GM18519 (cell line): Measurements from ENCODE around the gene KLF4.
A peak's percentile ranks its signal among the peaks of the same experiment; 100 is the strongest.
"Not testable (repeated sequence)": the region's sequence is repeated elsewhere in the genome, so short reads cannot be mapped to it uniquely, and the experiment has no call there.

Experiments
- ATAC-seq: cut with Tn5 transposase; IDR thresholded peaks from one replicate; pipeline ENCODE4 v1.9.1; 2021; ENCODE audit warnings: mild to moderate bottlenecking, moderate library complexity; ENCODE audit not compliant: unreplicated experiment, low FRiP score

KLF4 gene

DNA sequence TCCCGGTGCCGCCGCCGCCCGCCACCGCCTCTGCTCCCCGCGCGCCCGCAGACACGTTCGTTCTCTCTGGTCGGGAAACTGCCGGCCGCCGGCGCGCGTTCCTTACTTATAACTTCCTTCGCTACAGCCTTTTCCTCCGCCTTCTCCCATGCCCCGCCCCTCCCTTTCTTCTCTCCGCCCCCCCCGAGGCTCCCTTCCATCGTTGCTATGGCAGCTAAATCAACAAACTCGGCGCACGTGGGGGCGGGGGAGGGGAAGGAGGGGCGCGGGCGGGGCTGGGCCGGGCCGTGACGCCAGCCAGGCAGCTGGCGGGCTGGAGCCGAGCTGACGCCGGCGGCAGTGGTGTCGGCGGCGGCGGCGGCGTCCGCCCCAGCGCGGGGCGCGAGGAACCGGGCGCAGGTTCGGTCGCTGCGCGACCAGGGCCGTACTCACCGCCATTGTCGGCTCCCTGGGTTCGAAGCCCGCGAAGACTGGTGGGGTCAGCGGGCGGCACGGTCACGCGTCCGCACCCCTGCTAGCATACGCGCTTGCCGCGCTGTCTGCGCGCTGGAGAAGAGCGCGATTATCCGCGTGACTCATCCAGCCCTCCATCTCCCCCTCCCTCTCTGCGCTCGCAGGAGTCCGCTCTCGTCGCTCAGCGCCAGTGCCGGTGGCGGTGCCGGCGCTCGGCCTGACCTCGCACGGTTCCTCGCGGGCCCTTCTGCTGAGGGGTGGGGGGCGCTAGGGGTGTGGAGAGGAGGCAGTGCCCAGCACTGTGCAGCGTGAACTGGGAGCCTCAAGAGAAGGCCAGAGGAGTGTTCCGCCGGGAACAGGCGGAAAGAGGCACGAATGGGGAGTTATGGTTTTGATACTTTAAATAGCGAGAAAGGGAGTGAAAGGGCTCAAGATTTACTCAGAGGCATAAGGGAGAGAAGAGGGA lies at the start of gene KLF4:
Gene KLF4, minus strand, starts transcription at position 83 of the 919 bp plus-strand sequence. CDS start 597 bp downstream, outside the sequence.
- ATAC-seq: peak; percentile 57

DNA sequence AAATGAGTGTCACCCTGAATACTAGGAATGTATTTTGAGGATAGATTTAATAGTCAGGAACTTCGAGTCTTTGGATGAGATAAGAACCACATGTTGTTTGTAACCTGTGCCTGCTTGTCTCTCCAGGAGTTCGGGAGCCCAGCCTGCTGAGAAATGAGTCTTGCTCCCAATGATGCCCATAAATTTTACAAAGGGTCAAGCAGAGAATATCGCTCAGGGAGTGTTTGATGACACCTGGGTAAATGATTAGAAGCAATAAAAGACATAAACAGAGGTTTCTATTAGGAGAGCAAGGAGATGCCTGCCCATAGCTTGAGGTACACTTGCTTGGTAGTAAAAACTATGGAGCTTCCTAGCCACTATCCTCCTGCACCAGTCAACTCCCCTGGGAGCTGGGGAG lies 46.9 kb upstream of the KLF4 start:
- no peak for ATAC-seq

- no peak for ATAC-seq
These were observed 45.0 kb upstream of the KLF4 start for GRCh38 chr9:107534510-107535078.

DNA sequence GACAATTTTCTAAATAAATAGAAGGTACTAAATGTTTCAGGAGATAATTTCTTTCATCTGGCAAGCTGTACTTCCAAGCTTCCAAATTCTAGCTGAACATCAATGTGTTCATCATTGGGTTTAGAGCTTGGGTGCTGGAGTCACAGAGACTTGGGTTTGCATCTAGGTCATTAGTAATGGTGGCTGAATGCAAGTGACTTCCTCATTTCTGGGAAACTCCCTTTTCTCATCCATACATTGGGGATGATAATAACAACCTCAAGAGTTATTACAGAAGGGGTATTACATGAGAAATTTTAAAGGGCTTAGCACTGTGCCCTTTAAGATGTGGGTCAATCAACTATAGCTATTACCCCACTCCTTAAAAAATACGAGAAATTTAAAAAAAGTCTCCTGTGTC lies 41.1 kb upstream of the KLF4 start:
- no peak for ATAC-seq

DNA sequence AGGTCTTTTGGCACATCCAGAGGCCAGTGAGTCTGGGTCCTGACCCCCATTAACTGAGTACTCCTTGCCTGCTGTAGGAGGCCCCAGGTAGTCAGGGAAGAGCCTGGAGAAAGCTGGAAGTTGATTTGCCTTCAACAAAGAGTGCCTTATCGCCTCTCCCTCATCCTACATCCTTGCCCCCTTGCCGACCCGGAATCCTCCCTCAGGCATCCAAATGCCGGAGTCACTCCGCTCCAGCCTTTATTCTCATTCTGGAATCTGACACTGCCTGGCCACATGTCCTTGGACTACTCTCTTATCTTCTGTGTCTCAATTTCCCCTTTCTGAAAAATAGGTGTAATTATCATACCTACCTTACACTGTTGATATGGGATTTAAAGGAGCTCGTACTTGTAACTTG lies 39.1 kb upstream of the KLF4 start:
- ATAC-seq: no peak

DNA sequence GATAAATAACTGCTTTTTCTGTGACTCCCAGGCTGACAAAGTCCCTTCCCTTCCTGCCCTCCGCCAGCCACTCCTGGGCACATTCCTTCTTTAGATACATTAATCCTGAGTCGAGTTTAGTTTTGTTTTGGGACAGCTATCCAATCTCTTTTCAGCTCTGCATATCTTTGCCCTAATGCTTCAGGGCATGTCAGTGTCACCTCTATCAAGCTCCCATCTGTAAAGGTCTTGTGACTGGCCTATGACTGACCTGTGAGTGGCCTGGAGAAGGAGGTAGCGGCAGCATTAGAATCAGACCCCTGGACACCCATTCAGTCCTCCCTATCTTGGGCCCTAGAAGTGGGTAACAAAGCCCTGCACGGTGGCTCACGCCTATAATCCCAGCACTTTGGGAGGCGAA lies 34.0 kb upstream of the KLF4 start:
- ATAC-seq: no peak

DNA sequence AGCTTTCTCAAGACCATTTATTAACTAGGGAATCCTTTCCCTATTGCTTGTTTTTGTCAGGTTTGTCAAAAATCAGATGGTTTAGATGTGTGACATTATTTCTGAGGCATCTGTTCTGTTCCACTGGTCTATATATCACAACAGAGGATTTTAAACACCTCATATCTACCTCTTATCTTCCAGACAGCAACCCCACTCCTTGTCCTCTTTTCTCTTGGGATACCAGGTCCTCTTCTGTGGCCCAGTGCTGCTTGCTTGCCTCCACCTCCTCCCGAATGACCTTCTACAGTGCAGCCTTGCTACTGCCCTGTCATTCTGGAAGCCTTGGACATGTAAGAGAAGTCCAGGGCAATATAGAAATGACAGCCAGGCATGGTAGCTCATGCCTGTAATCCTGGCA lies 30.6 kb upstream of the KLF4 start:
- no peak for ATAC-seq

GRCh38 chr9:107518037-107518807 lies 28.7 kb upstream of the KLF4 start:
- ATAC-seq: no peak

- ATAC-seq: no peak
These were observed 24.0 kb upstream of the KLF4 start for GRCh38 chr9:107513464-107514100.

- ATAC-seq: no peak
These were observed 15.3 kb upstream of the KLF4 start for GRCh38 chr9:107504585-107505455.

GRCh38 chr9:107502464-107502863 lies 12.9 kb upstream of the KLF4 start:
- ATAC-seq: no peak

- ATAC-seq: not testable (repeated sequence)
These were observed 11.0 kb upstream of the KLF4 start for GRCh38 chr9:107500421-107501200.

- ATAC-seq: no peak
These were observed 7.4 kb upstream of the KLF4 start for GRCh38 chr9:107496976-107497375.

GRCh38 chr9:107492381-107492970 lies 2.9 kb upstream of the KLF4 start:
- no peak for ATAC-seq

GRCh38 chr9:107491081-107492053 lies 1.8 kb upstream of the KLF4 start:
- no peak for ATAC-seq

DNA sequence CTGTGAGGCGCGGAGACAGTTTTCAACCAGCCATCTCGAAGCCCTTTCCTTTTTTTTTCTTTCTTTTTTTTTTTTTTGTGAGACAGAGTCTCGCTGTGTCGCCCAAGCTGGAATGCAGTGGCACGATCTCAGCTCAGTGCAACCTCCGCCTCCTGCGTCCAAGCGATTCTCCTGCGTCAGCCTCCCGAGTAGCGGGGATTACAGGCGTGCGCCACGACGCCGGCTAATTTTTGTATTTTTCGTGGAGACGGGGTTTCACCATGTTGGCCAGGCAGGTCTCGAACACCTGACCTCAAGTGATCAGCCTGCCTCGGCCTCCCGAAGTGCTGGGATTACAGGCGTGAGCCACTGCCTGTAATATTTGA lies 1.0 kb upstream of the KLF4 start:
- ATAC-seq: not testable (repeated sequence)

DNA sequence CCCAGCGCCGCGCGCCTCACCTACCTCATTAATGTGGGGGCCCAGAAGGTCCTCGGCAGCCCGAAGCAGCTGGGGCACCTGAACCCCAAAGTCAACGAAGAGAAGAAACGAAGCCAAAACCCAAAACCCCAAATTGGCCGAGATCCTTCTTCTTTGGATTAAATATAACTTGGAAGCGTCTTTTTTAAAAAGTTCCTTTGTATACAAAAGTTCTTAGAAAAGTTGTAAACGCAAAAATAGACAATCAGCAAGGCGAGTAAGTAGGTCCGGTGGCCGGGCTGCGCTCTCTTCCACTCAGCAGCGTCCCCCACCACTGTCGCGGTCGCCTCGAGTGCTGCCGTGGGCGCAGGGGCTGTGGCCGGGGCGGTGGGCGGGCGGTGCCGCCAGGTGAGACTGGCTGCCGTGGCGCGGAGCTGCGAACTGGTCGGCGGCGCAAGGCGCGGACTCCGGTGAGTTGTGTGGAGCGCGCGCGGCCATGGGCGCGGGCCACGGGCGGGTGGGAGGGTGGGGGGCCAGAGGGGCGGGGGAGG lies 360 bp downstream of the KLF4 start:
- ATAC-seq: peak; percentile 22
